Measurements from ENCODE around the gene SPATA2L.

SPATA2L gene

DNA sequence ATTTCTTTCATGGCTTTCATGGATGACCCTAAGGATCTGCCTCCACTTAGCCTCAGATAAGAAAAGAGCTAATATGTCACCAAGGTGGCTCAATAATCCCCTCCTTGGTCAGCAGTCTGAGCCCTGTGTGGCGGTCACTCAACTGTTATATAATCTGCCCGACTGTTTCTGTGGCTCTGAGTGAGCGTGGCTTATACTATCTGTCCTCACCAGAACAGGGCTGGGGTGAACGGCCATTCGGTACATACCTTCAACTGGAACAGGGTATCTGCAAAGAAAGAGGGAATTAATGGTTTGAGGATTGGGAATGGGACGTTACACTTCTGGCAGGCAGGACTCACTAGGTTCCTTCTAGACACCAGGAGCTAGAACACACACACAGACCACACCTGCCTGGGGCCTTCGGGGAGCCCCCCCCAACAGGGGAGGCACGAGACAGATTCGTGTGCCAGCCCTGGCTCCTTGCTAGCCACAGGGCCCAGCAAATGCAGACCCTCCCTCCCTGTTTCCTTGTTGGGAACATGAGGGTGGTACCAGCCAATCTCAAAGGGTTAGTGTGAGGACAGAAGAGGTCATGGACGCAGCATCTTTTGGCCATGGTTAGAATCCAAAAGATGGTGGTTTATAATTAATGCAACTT, 47.7 kb downstream of the SPATA2L start:
- DNase-seq = no peak

DNA sequence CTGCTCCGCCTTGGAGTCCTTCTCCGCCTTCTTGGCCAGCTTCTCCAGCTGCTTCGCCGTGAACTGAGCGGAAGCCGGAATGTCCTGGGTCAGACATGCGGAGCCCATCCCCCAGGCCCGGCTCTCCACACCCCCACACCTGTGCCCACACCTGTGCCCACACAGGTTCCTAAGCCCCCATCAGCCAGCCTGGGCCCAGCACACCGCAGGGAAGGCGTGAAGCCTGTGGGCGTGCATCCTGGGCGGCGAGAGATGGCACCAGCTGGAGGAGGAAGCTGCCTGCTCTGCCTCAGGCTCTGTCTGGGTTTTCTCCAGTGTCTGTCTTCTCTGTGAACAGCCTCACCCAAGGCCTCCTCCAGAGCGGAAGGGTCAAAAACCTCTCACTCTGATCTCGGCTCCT, 49.9 kb downstream of the SPATA2L start:
- DNase-seq = no peak

DNA sequence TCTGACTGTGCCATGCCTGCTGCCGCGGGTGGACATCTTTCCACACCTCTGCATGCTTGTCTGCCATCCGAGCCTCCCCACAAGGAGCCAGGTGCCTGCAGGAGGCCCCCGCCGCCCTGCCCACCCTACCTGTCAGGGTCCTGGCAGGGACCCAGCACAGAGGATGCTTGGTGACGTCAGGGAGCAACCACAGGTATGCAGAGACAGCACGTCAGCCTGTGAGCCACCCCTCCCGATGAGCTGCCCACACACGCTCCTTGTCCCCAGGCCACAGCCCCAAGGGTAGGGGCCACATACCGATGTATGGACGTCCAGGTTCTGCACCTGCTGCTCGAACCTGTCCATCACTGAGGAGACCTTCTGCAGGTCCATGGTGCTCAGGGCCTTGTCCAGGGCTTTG, 54.6 kb downstream of the SPATA2L start:
- no peak for DNase-seq
